Cardiac muscle cell (in vitro differentiated cells and primary cell): ENCODE results near the gene IL17REL. TPM values are rescaled to one million over a fixed set of nuclear protein-coding genes. Genes with fewer than 3 reads are reported as not detected.
A peak's percentile ranks its signal among the peaks of the same experiment; 100 is the strongest.

Experiments
- DNase-seq, 2 donors: peaks; one replicate each; pipeline versions ENCODE4 v3.0.0 to v3.0.0-alpha.2; 2010 to 2017; ENCODE audit warnings: low read depth in 1 of 2, low spot score in 1 of 2
- H3K27ac ChIP-seq: fragments of 200-600 bp; sonication (generic); 2 replicates; pipeline ENCODE4 v1.5.1; 2016
- H3K27me3 ChIP-seq: fragments of 200-600 bp; sonication (generic); 2 replicates; pipeline ENCODE4 v1.6.0; 2016; ENCODE audit warnings: control low read depth
- H3K36me3 ChIP-seq: fragments of 200-600 bp; sonication (generic); 2 replicates; pipeline ENCODE4 v1.5.1; 2016; ENCODE audit warnings: control low read depth
- H3K4me1 ChIP-seq: fragments of 200-600 bp; sonication (generic); 2 replicates; pipeline ENCODE4 v1.8.1; 2017; ENCODE audit warnings: low read depth, mild to moderate bottlenecking, mixed run types
- H3K4me3 ChIP-seq: fragments of 200-600 bp; sonication (generic); 2 replicates; pipeline ENCODE4 v1.5.1; 2016; ENCODE audit warnings: mild to moderate bottlenecking
- H3K9me3 ChIP-seq: fragments of 200-600 bp; sonication (generic); 2 replicates; pipeline ENCODE4 v1.5.1; 2017; ENCODE audit warnings: low read depth, mild to moderate bottlenecking, control low read depth
- CTCF ChIP-seq: IDR thresholded peaks from 2 replicates; pipeline ENCODE4 v1.5.1; 2012; ENCODE audit warnings: low read depth, mild to moderate bottlenecking, low read length
- polyA plus RNA-seq: library from polyadenylated mRNA; unstranded; fragments of >200 nt; fragmentation: Nextera tagmentation; extraction: Ambion mirVana; gene quantifications from 2 replicates; pipeline ENCODE4 v1.2.1, GENCODE V29; 2016
- total RNA-seq: library from RNA; depleted of rRNA; stranded (reverse); fragments of >200 nt; gene quantifications from 2 replicates; pipeline ENCODE4 v1.2.3, GENCODE V29; 2016

Gene IL17REL
- total and polyA plus RNA-seq, 2 experiments from 2014 or later: 1.8 TPM; not detected in 1

- Histone ChIP-seq H3K4me3 (no peak overlapping the region), H3K36me3 (no peaks in the 10 kb centered on the region), H3K4me1 (no peaks in the 10 kb centered on the region), H3K27ac (no peak overlapping the region), H3K9me3 (no peaks in the 10 kb centered on the region), H3K27me3 (peaks cover 29% of the 10 kb centered on the region)
- TF ChIP-seq CTCF: peak; percentile 62
- DNase-seq: peak in 1 of 2 donors; percentile 60
Measured at GRCh38 chr22:49979587-49980264, 32.8 kb downstream of the IL17REL start.

- no peak overlapping the region for H3K27ac ChIP-seq
- DNase-seq: no peak
Measured at GRCh38 chr22:49977578-49977977, 35.0 kb downstream of the IL17REL start.

GRCh38 chr22:49976439-49977175, 36.0 kb downstream of the IL17REL start:
- Histone ChIP-seq H3K9me3 (no peaks in the 10 kb centered on the region), H3K4me1 (no peaks in the 10 kb centered on the region), H3K27me3 (peaks cover 13% of the 10 kb centered on the region), H3K36me3 (no peaks in the 10 kb centered on the region), H3K27ac (no peak overlapping the region), H3K4me3 (no peak overlapping the region)
- DNase-seq: no peak
- no peak for TF ChIP-seq CTCF

More at GRCh38 chr22:49977578-49977977, 35.0 kb downstream of the IL17REL start:
- Histone ChIP-seq H3K4me3 (no peak overlapping the region), H3K27me3 (peaks cover 11% of the 10 kb centered on the region), H3K4me1 (no peaks in the 10 kb centered on the region), H3K9me3 (no peaks in the 10 kb centered on the region), H3K36me3 (no peaks in the 10 kb centered on the region)
- no peak for TF ChIP-seq CTCF

- H3K36me3 ChIP-seq: no peaks in the 10 kb centered on the region
- H3K27ac ChIP-seq: no peak overlapping the region
- TF ChIP-seq CTCF: no peak
- no peak overlapping the region for H3K4me3 ChIP-seq
- H3K4me1 ChIP-seq: peaks cover 3% of the 10 kb centered on the region
- DNase-seq: peak in 1 of 2 donors; percentile 33
- H3K27me3 ChIP-seq: peaks cover 20% of the 10 kb centered on the region
- H3K9me3 ChIP-seq: no peaks in the 10 kb centered on the region
Measured at GRCh38 chr22:49975543-49976389, 36.8 kb downstream of the IL17REL start.

- Histone ChIP-seq H3K4me1 (peaks cover 3% of the 10 kb centered on the region), H3K36me3 (no peaks in the 10 kb centered on the region), H3K27ac (no peak overlapping the region), H3K27me3 (peaks cover 20% of the 10 kb centered on the region), H3K9me3 (no peaks in the 10 kb centered on the region), H3K4me3 (no peak overlapping the region)
- peak in 1 of 2 donors; percentile 36 for DNase-seq
- no peak for TF ChIP-seq CTCF
Measured at GRCh38 chr22:49973018-49973961, 39.3 kb downstream of the IL17REL start.
